ENCODE measurements around the gene HDAC4.

Gene HDAC4

DNA sequence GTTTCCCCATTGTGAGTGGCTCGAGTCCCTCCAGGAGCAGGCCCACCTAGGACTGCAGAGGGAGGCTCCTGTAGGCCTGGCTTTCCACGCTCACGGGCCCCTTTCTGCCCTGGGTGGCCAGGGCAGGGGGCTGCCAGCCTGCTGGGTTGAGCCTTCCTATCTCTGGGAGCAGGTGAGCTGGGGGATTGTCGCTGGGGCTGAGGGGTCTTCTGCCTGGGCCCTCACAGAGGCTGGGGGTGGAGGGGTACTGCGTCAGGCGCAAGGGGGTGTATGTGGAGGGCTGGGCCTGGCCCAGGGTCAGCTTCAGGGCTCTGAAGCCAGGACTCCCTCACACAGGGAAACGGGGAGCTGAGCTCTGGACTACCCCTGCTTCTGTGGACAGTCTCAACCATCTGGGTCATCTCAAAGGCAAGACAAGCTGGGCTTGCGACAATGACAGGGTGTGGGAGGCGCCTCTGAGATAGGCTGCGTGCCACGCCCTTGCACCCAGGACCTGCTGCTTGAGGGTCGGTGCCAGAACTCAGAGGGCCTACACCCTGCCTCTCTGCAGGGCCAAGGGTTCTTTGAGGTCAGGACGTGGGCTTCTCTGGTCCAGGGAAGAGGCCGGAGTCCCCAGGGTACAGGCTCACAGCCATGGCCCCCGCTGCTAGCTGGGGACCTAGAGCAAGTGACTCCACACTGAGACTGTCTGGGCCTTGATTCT is 346.9 kb downstream of the HDAC4 start:
- Histone ChIP-seq H3K36me3 (ENCODE audit: insufficient read depth, low read length) (no peaks in the 10 kb centered on the region; the same call in 1 of the 2 replicates), H3K9me3 (ENCODE audit: control insufficient read depth, insufficient read depth, low read length) (no peaks in the 10 kb centered on the region), H3K4me1 (ENCODE audit: insufficient read depth, low read length) (no peaks in the 10 kb centered on the region), H3K9ac (ENCODE audit: low read depth, low read length) (no peak overlapping the region)

GRCh38 chr2:239052798-239053665 is 347.8 kb downstream of the HDAC4 start:
- Histone ChIP-seq H3K9ac (ENCODE audit: low read depth, low read length) (no peak overlapping the region), H3K4me1 (ENCODE audit: insufficient read depth, low read length) (no peaks in the 10 kb centered on the region), H3K36me3 (ENCODE audit: insufficient read depth, low read length) (no peaks in the 10 kb centered on the region; the same call in 1 of the 2 replicates), H3K9me3 (ENCODE audit: control insufficient read depth, insufficient read depth, low read length) (no peaks in the 10 kb centered on the region)

GRCh38 chr2:239051891-239052445 is 348.9 kb downstream of the HDAC4 start:
- no peaks in the 10 kb centered on the region for H3K9me3 ChIP-seq (ENCODE audit: control insufficient read depth, insufficient read depth, low read length)
- H3K4me1 ChIP-seq (ENCODE audit: insufficient read depth, low read length) = no peaks in the 10 kb centered on the region
- no peaks in the 10 kb centered on the region; the same call in 1 of the 2 replicates for H3K36me3 ChIP-seq (ENCODE audit: insufficient read depth, low read length)
- H3K9ac ChIP-seq (ENCODE audit: low read depth, low read length) = no peak overlapping the region

DNA sequence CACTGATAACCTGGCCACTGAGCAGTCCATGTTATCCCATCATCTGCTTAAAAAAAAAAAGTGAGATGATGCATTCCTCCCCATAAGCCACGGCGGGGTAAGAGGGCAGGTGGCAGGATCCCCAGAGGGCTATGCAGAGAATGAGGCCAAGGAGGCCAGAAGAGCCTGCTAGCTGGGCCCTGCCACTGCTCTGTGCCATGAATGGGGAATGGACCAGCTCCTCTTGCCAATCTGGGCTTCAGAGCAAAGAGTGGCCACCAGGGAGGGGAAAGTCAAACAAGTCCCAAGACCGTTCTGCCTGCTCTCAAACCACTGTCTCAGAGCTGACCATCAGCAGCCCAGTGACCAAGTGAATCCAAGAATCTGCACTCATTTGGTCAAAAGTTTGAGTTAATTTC is 350.6 kb downstream of the HDAC4 start:
- H3K9me3 ChIP-seq (ENCODE audit: control insufficient read depth, insufficient read depth, low read length) = no peaks in the 10 kb centered on the region
- H3K9ac ChIP-seq (ENCODE audit: low read depth, low read length) = no peak overlapping the region
- H3K36me3 ChIP-seq (ENCODE audit: insufficient read depth, low read length) = no peaks in the 10 kb centered on the region; the same call in 1 of the 2 replicates
- no peaks in the 10 kb centered on the region for H3K4me1 ChIP-seq (ENCODE audit: insufficient read depth, low read length)

- H3K9ac ChIP-seq (ENCODE audit: low read depth, low read length) = no peak overlapping the region
- H3K4me1 ChIP-seq (ENCODE audit: insufficient read depth, low read length) = no peaks in the 10 kb centered on the region
- H3K36me3 ChIP-seq (ENCODE audit: insufficient read depth, low read length) = no peaks in the 10 kb centered on the region; the same call in 1 of the 2 replicates
- no peaks in the 10 kb centered on the region for H3K9me3 ChIP-seq (ENCODE audit: control insufficient read depth, insufficient read depth, low read length)
These were observed 351.2 kb downstream of the HDAC4 start for GRCh38 chr2:239049421-239050251.

GRCh38 chr2:239048736-239049135 is 352.1 kb downstream of the HDAC4 start:
- no peaks in the 10 kb centered on the region; the same call in 1 of the 2 replicates for H3K36me3 ChIP-seq (ENCODE audit: insufficient read depth, low read length)
- H3K4me1 ChIP-seq (ENCODE audit: insufficient read depth, low read length) = no peaks in the 10 kb centered on the region
- H3K9ac ChIP-seq (ENCODE audit: low read depth, low read length) = no peak overlapping the region
- no peaks in the 10 kb centered on the region for H3K9me3 ChIP-seq (ENCODE audit: control insufficient read depth, insufficient read depth, low read length)

DNA sequence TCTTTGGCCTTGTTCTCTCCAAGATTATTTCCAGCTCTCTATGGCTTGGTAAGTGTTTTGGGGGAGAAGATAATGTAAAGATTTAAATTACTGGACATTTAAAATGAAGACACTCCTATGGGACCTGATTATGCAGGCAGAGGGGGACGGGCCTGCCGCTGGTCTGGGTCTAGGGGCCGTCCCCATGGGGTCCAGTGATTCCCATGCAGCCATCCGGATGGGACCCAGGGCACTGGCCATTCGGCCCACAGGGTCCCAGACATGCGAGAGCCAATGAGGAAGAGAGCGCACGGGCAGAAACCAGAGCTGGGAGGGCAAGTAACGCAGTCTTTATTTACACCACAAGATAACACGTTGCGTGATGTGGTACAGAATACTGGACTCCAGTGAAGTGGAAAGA is 353.0 kb downstream of the HDAC4 start:
- Histone ChIP-seq H3K9me3 (ENCODE audit: control insufficient read depth, insufficient read depth, low read length) (no peaks in the 10 kb centered on the region), H3K4me1 (ENCODE audit: insufficient read depth, low read length) (no peaks in the 10 kb centered on the region), H3K9ac (ENCODE audit: low read depth, low read length) (no peak overlapping the region), H3K36me3 (ENCODE audit: insufficient read depth, low read length) (no peaks in the 10 kb centered on the region; the same call in 1 of the 2 replicates)

DNA sequence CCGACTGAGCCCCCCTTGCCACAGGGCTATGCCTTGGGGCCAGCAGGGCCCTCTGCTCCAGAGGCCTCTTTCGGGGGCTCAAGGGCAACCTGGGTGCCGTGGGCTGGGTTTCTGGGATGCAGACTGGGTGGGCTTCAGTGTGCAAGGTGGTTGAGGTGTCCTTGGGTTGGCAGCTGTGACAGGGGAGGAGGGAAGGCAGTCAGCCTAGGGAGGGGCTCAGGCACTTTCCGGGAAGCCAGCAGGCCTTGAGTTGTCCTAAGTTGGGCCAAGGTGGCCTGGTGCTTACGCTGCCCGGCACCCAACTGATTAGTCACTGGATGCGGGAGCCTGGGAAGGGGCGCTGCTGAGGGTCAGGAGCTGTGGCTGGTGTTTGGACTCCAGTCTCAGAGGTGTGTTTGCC is 353.4 kb downstream of the HDAC4 start:
- no peak overlapping the region for H3K9ac ChIP-seq (ENCODE audit: low read depth, low read length)
- H3K4me1 ChIP-seq (ENCODE audit: insufficient read depth, low read length) = no peaks in the 10 kb centered on the region
- no peaks in the 10 kb centered on the region; the same call in 1 of the 2 replicates for H3K36me3 ChIP-seq (ENCODE audit: insufficient read depth, low read length)

GRCh38 chr2:239046822-239047221 is 354.0 kb downstream of the HDAC4 start:
- Histone ChIP-seq H3K36me3 (ENCODE audit: insufficient read depth, low read length) (no peaks in the 10 kb centered on the region; the same call in 1 of the 2 replicates), H3K9ac (ENCODE audit: low read depth, low read length) (no peak overlapping the region), H3K9me3 (ENCODE audit: control insufficient read depth, insufficient read depth, low read length) (no peaks in the 10 kb centered on the region), H3K4me1 (ENCODE audit: insufficient read depth, low read length) (no peaks in the 10 kb centered on the region)

More for the DNA sequence above, 353.4 kb downstream of the HDAC4 start:
- H3K9me3 ChIP-seq (ENCODE audit: control insufficient read depth, insufficient read depth, low read length) = no peaks in the 10 kb centered on the region

DNA sequence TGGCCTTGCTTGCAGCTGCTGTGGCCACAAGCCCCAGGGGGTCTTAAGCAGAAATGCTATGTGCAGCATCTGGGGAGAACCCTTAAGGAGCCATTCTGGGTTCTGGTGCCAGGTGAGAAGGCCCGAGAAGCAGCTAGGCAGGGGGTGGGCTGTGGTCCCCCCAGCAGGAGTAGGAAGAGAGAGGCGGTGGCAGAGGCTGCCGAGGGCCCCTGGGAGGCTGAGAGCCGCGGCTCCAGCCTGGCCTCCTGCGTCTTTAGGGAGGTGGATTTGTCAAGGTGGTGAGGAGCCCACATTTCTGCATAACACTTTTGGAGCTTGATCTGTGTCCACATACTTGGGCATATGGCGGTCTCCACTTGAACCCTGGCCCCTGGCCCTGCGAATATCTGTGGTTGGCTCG is 356.5 kb downstream of the HDAC4 start:
- Histone ChIP-seq H3K9me3 (ENCODE audit: control insufficient read depth, insufficient read depth, low read length) (no peaks in the 10 kb centered on the region), H3K36me3 (ENCODE audit: insufficient read depth, low read length) (no peaks in the 10 kb centered on the region), H3K9ac (ENCODE audit: low read depth, low read length) (no peak overlapping the region), H3K4me1 (ENCODE audit: insufficient read depth, low read length) (no peaks in the 10 kb centered on the region)

DNA sequence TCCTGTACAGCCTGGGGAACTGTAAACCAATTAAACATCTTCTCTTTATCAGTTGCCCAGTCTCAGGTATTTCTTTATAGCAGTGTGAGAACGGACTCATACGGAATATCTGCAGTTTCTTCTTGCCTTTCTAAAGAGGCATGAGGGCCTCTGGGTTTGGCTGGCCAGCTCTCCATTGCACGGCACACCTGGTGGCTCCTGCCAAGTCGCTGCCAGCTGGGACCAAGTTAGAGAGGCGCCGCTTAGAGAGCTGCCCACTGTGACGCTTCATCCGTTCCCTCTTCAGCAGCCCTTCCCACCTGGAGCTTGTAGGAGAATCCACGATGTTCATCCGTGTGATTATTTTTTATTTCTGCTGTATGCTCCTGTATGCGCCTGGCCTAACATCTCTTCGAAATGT is 357.5 kb downstream of the HDAC4 start:
- Histone ChIP-seq H3K9me3 (ENCODE audit: control insufficient read depth, insufficient read depth, low read length) (no peaks in the 10 kb centered on the region), H3K4me1 (ENCODE audit: insufficient read depth, low read length) (no peaks in the 10 kb centered on the region), H3K9ac (ENCODE audit: low read depth, low read length) (no peak overlapping the region), H3K36me3 (ENCODE audit: insufficient read depth, low read length) (no peaks in the 10 kb centered on the region)

- H3K36me3 ChIP-seq (ENCODE audit: insufficient read depth, low read length) = no peaks in the 10 kb centered on the region
- H3K9me3 ChIP-seq (ENCODE audit: control insufficient read depth, insufficient read depth, low read length) = no peaks in the 10 kb centered on the region
- no peaks in the 10 kb centered on the region for H3K4me1 ChIP-seq (ENCODE audit: insufficient read depth, low read length)
- no peak overlapping the region for H3K9ac ChIP-seq (ENCODE audit: low read depth, low read length)
These were observed 358.1 kb downstream of the HDAC4 start for GRCh38 chr2:239042551-239043320.

DNA sequence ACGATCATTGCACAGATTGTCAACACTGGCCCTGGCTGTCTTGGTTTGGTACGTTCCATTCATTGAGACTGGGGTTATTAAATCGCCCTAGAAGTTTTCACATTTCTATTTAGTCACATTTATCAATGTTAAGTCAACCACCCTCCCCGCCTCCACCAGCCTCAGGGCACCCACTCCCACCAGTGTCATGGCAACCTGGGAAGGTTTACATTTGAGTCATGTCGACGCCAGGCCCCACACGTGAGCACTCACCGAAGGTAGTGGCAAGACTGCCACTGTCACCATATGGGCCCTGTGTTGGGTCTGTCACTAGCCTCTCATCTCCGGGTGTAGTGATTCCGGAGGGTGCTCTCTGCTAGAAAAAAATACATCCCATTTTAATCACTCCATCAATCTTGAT is 358.8 kb downstream of the HDAC4 start:
- Histone ChIP-seq H3K9ac (ENCODE audit: low read depth, low read length) (no peak overlapping the region), H3K36me3 (ENCODE audit: insufficient read depth, low read length) (no peaks in the 10 kb centered on the region), H3K9me3 (ENCODE audit: control insufficient read depth, insufficient read depth, low read length) (no peaks in the 10 kb centered on the region), H3K4me1 (ENCODE audit: insufficient read depth, low read length) (no peaks in the 10 kb centered on the region)
